HG03442 (cell line): ENCODE results near the gene PATE2.

Source experiments
- ATAC-seq: cut with Tn5 transposase; IDR thresholded peaks from one replicate; pipeline ENCODE4 v1.9.1; 2021; ENCODE audit warnings: mild to moderate bottlenecking, moderate library complexity; ENCODE audit not compliant: unreplicated experiment

Gene PATE2

GRCh38 chr11:125778728-125779127, at the start of gene PATE2:
Gene PATE2, minus strand, starts transcription at chr11:125778828. Its CDS starts 55 bp downstream, at chr11:125778773.
- no peak for ATAC-seq

GRCh38 chr11:125807909-125808308, 29.3 kb upstream of the PATE2 start:
- no peak for ATAC-seq

GRCh38 chr11:125802387-125802786, 23.8 kb upstream of the PATE2 start:
- ATAC-seq, result no peak

- no peak for ATAC-seq
Observed at GRCh38 chr11:125799808-125800207, 21.2 kb upstream of the PATE2 start.

GRCh38 chr11:125797641-125798040, 19.0 kb upstream of the PATE2 start:
- no peak for ATAC-seq

- ATAC-seq, result no peak
Observed at GRCh38 chr11:125790825-125791224, 12.2 kb upstream of the PATE2 start.

GRCh38 chr11:125787827-125788226, 9.2 kb upstream of the PATE2 start, which contains the start of gene PATE3:
Gene PATE3, plus strand, starts transcription at chr11:125788127. Its CDS starts 25 bp downstream, at chr11:125788152.
- ATAC-seq, result no peak

- no peak for ATAC-seq
Observed at GRCh38 chr11:125784678-125785077, 6.0 kb upstream of the PATE2 start.

- ATAC-seq, result no peak
Observed at GRCh38 chr11:125777309-125777708, 1.3 kb downstream of the PATE2 start.

GRCh38 chr11:125773516-125773915, 5.1 kb downstream of the PATE2 start:
- no peak for ATAC-seq

GRCh38 chr11:125772834-125773505, 5.7 kb downstream of the PATE2 start:
- no peak for ATAC-seq

- ATAC-seq, result no peak
Observed at GRCh38 chr11:125770583-125770982, 8.0 kb downstream of the PATE2 start.

GRCh38 chr11:125768336-125769046, 10.1 kb downstream of the PATE2 start:
- no peak for ATAC-seq

GRCh38 chr11:125766251-125766650, 12.4 kb downstream of the PATE2 start:
- no peak for ATAC-seq

- ATAC-seq, result no peak
Observed at GRCh38 chr11:125763483-125763882, 15.1 kb downstream of the PATE2 start.

GRCh38 chr11:125762445-125762844, 16.2 kb downstream of the PATE2 start:
- no peak for ATAC-seq

GRCh38 chr11:125756050-125756449, 22.6 kb downstream of the PATE2 start:
- no peak for ATAC-seq

- no peak for ATAC-seq
Observed at GRCh38 chr11:125750629-125751028, 28.0 kb downstream of the PATE2 start.

GRCh38 chr11:125745979-125746378, 32.6 kb downstream of the PATE2 start, which contains the start of gene PATE1:
Gene PATE1, plus strand, starts transcription at chr11:125746279. Its CDS starts 26 bp downstream, at chr11:125746305.
- ATAC-seq, result no peak

- ATAC-seq, result no peak
Observed at GRCh38 chr11:125743681-125744080, 34.9 kb downstream of the PATE2 start.

- ATAC-seq, result no peak
Observed at GRCh38 chr11:125740617-125741016, 38.0 kb downstream of the PATE2 start.

GRCh38 chr11:125728969-125729368, 49.7 kb downstream of the PATE2 start:
- no peak for ATAC-seq
